ENCODE data around the gene MRPL4. TPM values are rescaled to one million over a fixed set of nuclear protein-coding genes. Genes with fewer than 3 reads are reported as not detected.

MRPL4 gene
- total RNA-seq, 4 donors from 2014 or later = 77.6 to 105 (median 92.6) TPM

DNA sequence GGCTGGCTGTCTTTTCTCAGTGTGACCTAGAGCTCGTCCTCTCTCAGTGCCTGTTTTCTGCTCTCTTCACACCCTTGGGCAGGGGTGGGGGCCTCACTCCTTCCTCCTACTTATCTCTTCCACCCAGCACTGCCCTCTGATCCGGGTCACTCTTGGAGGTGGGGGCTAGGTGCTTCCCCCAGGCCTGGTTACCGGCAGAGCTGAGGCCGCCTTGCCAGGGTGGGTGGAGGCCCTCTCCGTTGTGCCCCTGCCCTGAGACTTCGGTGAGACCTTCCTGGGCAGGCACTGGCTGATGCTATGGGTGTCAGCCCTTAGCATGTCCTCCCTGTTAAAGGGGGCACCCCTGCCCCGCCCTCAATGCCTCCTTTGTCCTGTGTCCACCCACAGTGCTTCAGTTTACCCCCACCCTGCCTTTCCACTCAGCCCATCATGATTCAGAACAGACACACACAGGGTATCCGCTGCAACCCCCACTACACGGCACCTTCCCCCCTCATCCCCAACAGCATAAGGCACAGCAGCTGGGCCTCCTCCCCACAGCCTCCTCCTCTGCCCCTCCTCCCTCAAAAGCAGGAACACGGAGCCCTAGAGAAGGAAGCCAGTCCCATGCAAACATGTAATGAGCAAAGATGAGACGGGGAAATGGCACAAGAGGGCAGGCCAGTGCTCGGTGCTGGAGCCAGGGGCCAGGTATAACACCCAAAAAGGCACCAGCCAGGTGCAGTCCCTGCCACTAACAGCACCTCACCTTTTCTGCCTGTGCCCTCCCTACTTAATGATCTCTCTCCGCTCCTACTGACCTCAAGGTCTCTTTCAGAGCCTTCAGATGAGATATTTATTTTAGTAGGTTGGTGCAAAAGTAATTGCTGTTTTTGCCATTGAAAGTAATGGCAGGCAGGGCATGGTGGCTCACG is 47.8 kb downstream of the MRPL4 start:
- DNase-seq = no peak
- peaks cover 0 to 62% (median 9%) of the 10 kb centered on the region in 4 donors for H3K27me3 ChIP-seq
- intact Hi-C loops (cut with DNase I) = no loop called here
- H3K4me1 ChIP-seq = peaks cover 12 to 20% (median 15%) of the 10 kb centered on the region in 3 donors
- WGBS, 2 donors = 34 to 52% methylated on average over 5 to 8 of the region's 14 CpGs
- no peak for TF ChIP-seq POLR2A (IDR thresholded peaks at IDR 0.05)
- TF ChIP-seq, protein P1, sequence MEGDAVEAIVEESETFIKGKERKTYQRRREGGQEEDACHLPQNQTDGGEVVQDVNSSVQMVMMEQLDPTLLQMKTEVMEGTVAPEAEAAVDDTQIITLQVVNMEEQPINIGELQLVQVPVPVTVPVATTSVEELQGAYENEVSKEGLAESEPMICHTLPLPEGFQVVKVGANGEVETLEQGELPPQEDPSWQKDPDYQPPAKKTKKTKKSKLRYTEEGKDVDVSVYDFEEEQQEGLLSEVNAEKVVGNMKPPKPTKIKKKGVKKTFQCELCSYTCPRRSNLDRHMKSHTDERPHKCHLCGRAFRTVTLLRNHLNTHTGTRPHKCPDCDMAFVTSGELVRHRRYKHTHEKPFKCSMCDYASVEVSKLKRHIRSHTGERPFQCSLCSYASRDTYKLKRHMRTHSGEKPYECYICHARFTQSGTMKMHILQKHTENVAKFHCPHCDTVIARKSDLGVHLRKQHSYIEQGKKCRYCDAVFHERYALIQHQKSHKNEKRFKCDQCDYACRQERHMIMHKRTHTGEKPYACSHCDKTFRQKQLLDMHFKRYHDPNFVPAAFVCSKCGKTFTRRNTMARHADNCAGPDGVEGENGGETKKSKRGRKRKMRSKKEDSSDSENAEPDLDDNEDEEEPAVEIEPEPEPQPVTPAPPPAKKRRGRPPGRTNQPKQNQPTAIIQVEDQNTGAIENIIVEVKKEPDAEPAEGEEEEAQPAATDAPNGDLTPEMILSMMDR (IDR thresholded peaks at IDR 0.05) = no peak
- no peak overlapping the region for H3K4me3 ChIP-seq
- H3K9me3 ChIP-seq = no peaks in the 10 kb centered on the region
- H3K36me3 ChIP-seq = no peaks in the 10 kb centered on the region
- H3K27ac ChIP-seq = peak overlapping the region in 2 of 4 donors; percentile 36 to 42

DNA sequence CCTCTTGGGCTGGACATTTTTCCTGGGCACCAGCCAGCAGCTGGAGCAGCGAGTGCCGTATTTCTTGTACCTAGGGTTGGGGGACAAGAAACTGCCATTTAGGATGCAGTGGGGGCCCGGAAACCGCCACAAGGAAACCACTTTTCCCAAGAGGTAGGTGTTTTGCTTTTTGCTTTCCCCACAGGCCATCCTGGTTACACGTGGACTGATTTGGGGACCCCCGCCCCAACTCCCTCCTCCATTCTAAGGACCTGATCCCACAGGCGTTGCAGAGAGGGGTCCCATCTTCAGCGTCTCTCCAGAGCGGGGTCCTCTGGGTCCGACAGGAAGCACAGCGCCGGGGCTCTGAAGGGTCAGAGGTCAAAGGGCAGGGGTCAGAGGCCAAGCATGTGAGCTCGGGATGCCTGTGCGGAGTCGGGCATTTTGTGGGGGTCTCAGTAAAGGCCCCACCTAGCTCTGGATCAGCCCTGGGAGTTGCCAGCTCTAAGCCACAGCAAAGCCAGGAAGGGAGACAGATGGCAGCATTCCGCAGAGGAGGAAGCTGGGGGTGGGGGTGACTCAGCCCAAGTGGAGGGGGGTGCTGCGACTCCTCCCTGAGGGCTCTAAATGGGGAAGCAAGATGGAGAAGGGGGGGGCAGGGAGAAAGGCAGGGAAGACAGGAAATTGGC is 53.3 kb downstream of the MRPL4 start:
- TF ChIP-seq POLR2A (IDR thresholded peaks at IDR 0.05) = no peak
- TF ChIP-seq, protein P1 (IDR thresholded peaks at IDR 0.05) = no peak
- H3K27ac ChIP-seq = peak overlapping the region in 1 of 4 donors; percentile 49
- 66 to 79% methylated on average over 7 to 10 of the region's 17 CpGs for WGBS, 2 donors
- H3K4me1 ChIP-seq = no peaks in the 10 kb centered on the region
- peaks cover 0 to 10% (median 3%) of the 10 kb centered on the region in 3 donors for H3K36me3 ChIP-seq
- intact Hi-C loops (cut with DNase I) = no loop called here
- H3K4me3 ChIP-seq = no peak overlapping the region
- no peak for DNase-seq
- peaks cover 0 to 10% (median 0%) of the 10 kb centered on the region in 4 donors for H3K27me3 ChIP-seq
- no peaks in the 10 kb centered on the region for H3K9me3 ChIP-seq

DNA sequence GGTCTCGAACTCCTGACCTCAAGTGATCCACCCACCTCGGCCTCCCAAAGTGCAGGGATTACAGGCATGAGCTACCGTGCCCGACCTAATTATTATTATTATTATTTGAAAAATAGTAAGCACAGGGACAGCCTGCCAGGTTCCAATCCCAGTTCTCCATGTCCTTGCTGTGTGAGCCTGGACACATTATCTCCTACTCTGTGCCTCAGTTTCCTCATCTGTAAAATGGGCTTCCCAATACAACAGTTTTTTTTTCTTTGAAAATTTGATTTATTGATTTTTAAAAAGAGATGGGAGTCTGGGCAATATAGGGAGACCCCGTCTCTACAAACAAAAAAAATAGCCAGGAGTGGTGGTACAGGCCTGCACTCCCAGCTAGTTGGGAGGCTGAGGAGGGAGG is 54.3 kb downstream of the MRPL4 start:
- no peaks in the 10 kb centered on the region for H3K4me1 ChIP-seq
- intact Hi-C loops (cut with DNase I) = no loop called here
- 83 to 93% methylated on average over 5 of the region's 5 CpGs for WGBS, 2 donors
- DNase-seq = no peak
- H3K36me3 ChIP-seq = peaks cover 0 to 18% (median 4%) of the 10 kb centered on the region in 3 donors
- H3K27me3 ChIP-seq = no peaks in the 10 kb centered on the region
- no peak for TF ChIP-seq POLR2A (IDR thresholded peaks at IDR 0.05)
- TF ChIP-seq, protein P1 (IDR thresholded peaks at IDR 0.05) = no peak
- no peaks in the 10 kb centered on the region for H3K9me3 ChIP-seq
- H3K27ac ChIP-seq = no peak overlapping the region
- H3K4me3 ChIP-seq = no peak overlapping the region

DNA sequence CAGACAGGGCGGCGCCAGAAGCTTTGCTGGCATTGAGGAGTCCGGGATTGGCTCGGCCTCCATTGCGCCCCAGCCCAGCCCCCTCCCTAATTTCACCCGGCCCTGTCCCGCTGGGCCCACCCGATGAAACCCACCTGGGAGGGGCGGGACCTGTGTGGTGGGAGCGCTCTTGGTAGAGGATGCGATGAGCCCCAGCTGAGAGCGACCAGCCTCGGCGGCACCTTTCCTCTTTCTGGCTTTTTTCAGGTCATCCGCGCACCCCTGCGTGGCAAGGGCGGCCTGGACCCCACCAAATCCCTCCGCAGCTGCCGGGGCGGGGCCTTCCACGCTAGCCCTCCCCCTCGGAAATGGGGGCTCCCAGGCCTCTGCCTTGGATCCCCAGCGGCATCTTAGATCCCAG is 57.4 kb downstream of the MRPL4 start, which contains the start of gene ZGLP1:
Gene ZGLP1, minus strand, starts transcription at position 393 of the 400 bp plus-strand sequence.
- 83 to 92% methylated on average over 8 to 12 of the region's 24 CpGs for WGBS, 2 donors
- no peak for TF ChIP-seq POLR2A (IDR thresholded peaks at IDR 0.05)
- TF ChIP-seq, protein P1 (IDR thresholded peaks at IDR 0.05) = no peak
- intact Hi-C loops (cut with DNase I) = no loop called here
- Histone ChIP-seq H3K4me3 (no peak within 1 kb of the TSS), H3K36me3 (peaks cover 0 to 18% (median 4%) of the 10 kb centered on the region in 3 donors), H3K27me3 (no peaks in the 10 kb centered on the region), H3K4me1 (peaks cover 0 to 1% (median 0%) of the 10 kb centered on the region in 3 donors), H3K9me3 (no peaks in the 10 kb centered on the region), H3K27ac (no peak within 1 kb of the TSS)
- no peak for DNase-seq

Small RNA genes lying within 50 kb of the gene (small RNA-seq; reads per million reads assigned to genes)
- gene AC011511.1 (0 reads per million in 4 donors), gene MIR4322 (0 reads per million in 4 donors)

Other genes with a start within 250 kb of the MRPL4 start
- gene COL5A3, start 241.7 kb upstream of the MRPL4 start, total RNA-seq = 1 to 10 TPM; 3.7 to 7.4 (median 5.2) TPM
- gene RDH8, start 238.7 kb upstream of the MRPL4 start, total RNA-seq = not detected
- gene SHFL, start 165.9 kb upstream of the MRPL4 start, total RNA-seq = 10 to 100 TPM in 3 of 4 donors, 1 to 10 TPM in 1; 10.0 to 23.7 (median 14.7) TPM
- gene ANGPTL6, start 149.5 kb upstream of the MRPL4 start, total RNA-seq = under 1 TPM in 1 of 4 donors, not detected in 3; 0.42 TPM
- gene PPAN, start 145.9 kb upstream of the MRPL4 start, total RNA-seq = 10 to 100 TPM; 31.9 to 56.1 (median 39.6) TPM
- 1 to 10 TPM; 2.9 to 9.2 (median 5.8) TPM for gene P2RY11, start 140.5 kb upstream of the MRPL4 start, total RNA-seq
- gene EIF3G, start 132.3 kb upstream of the MRPL4 start, total RNA-seq = 100 to 1,000 TPM; 146 to 253 (median 183) TPM
- gene DNMT1, start 57.3 kb upstream of the MRPL4 start, total RNA-seq = 10 to 100 TPM; 29.5 to 80.6 (median 48.4) TPM
- 1 to 10 TPM; 1.6 to 6.1 (median 3.3) TPM for gene S1PR2, start 20.9 kb upstream of the MRPL4 start, total RNA-seq
- gene ICAM1, start 18.9 kb downstream of the MRPL4 start, total RNA-seq = 10 to 100 TPM in 1 of 4 donors, 1 to 10 TPM in 3; 5.4 to 26.4 (median 7.7) TPM
- gene ICAM4, start 34.7 kb downstream of the MRPL4 start, total RNA-seq = under 1 TPM in 2 of 4 donors, not detected in 2; 0.29 to 0.76 TPM
- gene ICAM5, start 37.7 kb downstream of the MRPL4 start, total RNA-seq = 1 to 10 TPM in 2 of 4 donors, under 1 TPM in 1, not detected in 1; 0.12 to 1.6 (median 1.3) TPM
- 1 to 10 TPM in 2 of 4 donors, under 1 TPM in 2; 0.79 to 1.5 (median 1.2) TPM for gene ZGLP1, start 57.6 kb downstream of the MRPL4 start, total RNA-seq
- 10 to 100 TPM in 2 of 4 donors, 1 to 10 TPM in 2; 8.0 to 20.7 (median 12.3) TPM for gene FDX2, start 63.8 kb downstream of the MRPL4 start, total RNA-seq
- gene RAVER1, start 81.3 kb downstream of the MRPL4 start, total RNA-seq = 10 to 100 TPM; 13.8 to 26.8 (median 19.7) TPM
- gene ICAM3, start 87.4 kb downstream of the MRPL4 start, total RNA-seq = 10 to 100 TPM in 1 of 4 donors, 1 to 10 TPM in 3; 4.3 to 22.7 (median 8.0) TPM
- gene TYK2, start 128.4 kb downstream of the MRPL4 start, total RNA-seq = 10 to 100 TPM; 41.8 to 74.2 (median 50.7) TPM
- gene CDC37, start 151.3 kb downstream of the MRPL4 start, total RNA-seq = 100 to 1,000 TPM; 128 to 171 (median 152) TPM
- gene PDE4A, start 168.3 kb downstream of the MRPL4 start, total RNA-seq = 1 to 10 TPM in 3 of 4 donors, under 1 TPM in 1; 0.87 to 7.1 (median 2.3) TPM